Cardiac muscle cell (in vitro differentiated cells and primary cell): Measurements from ENCODE around the gene PSTPIP1. TPM values are rescaled to one million over a fixed set of nuclear protein-coding genes. Genes with fewer than 3 reads are reported as not detected.

Experiments
- DNase-seq, 2 donors: peaks; one replicate each; pipeline versions ENCODE4 v3.0.0 to v3.0.0-alpha.2; 2010 to 2017; ENCODE audit warnings: low read depth in 1 of 2, low spot score in 1 of 2
- H3K27ac ChIP-seq: fragments of 200-600 bp; sonication (generic); 2 replicates; pipeline ENCODE4 v1.5.1; 2016
- H3K27me3 ChIP-seq: fragments of 200-600 bp; sonication (generic); 2 replicates; pipeline ENCODE4 v1.6.0; 2016; ENCODE audit warnings: control low read depth
- H3K36me3 ChIP-seq: fragments of 200-600 bp; sonication (generic); 2 replicates; pipeline ENCODE4 v1.5.1; 2016; ENCODE audit warnings: control low read depth
- H3K4me1 ChIP-seq: fragments of 200-600 bp; sonication (generic); 2 replicates; pipeline ENCODE4 v1.8.1; 2017; ENCODE audit warnings: low read depth, mild to moderate bottlenecking, mixed run types
- H3K4me3 ChIP-seq: fragments of 200-600 bp; sonication (generic); 2 replicates; pipeline ENCODE4 v1.5.1; 2016; ENCODE audit warnings: mild to moderate bottlenecking
- H3K9me3 ChIP-seq: fragments of 200-600 bp; sonication (generic); 2 replicates; pipeline ENCODE4 v1.5.1; 2017; ENCODE audit warnings: low read depth, mild to moderate bottlenecking, control low read depth
- polyA plus RNA-seq: library from polyadenylated mRNA; unstranded; fragments of >200 nt; fragmentation: Nextera tagmentation; extraction: Ambion mirVana; gene quantifications from 2 replicates; pipeline ENCODE4 v1.2.1, GENCODE V29; 2016
- total RNA-seq: library from RNA; depleted of rRNA; stranded (reverse); fragments of >200 nt; gene quantifications from 2 replicates; pipeline ENCODE4 v1.2.3, GENCODE V29; 2016
- TF ChIP-seq, protein P1 (sequence below): IDR thresholded peaks from 2 replicates; pipeline ENCODE4 v1.5.1; 2012; ENCODE audit warnings: low read depth, mild to moderate bottlenecking, low read length

The PSTPIP1 gene
- total and polyA plus RNA-seq, 2 experiments from 2014 or later = 0.26 to 0.63 TPM

DNA sequence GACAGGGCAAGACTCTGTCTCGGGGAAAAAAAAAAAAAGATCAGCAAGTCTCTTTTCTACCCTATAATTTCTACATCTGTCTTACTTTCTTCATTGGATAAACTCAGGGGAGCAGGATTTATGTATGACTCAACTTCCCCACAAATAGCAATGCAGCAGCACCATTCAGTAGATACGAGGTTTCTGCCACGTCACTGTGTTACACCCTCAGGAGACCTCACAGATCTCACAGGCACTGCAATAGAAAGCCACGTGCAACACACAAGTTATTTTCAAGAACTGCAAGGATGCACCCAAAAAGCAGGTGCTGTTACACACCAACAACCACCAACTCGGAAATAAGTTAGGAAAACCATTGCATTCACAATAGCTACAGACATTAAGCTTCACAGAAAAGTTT lies 45.7 kb downstream of the PSTPIP1 start:
- peaks cover 8% of the 10 kb centered on the region for H3K36me3 ChIP-seq
- TF ChIP-seq, protein P1, sequence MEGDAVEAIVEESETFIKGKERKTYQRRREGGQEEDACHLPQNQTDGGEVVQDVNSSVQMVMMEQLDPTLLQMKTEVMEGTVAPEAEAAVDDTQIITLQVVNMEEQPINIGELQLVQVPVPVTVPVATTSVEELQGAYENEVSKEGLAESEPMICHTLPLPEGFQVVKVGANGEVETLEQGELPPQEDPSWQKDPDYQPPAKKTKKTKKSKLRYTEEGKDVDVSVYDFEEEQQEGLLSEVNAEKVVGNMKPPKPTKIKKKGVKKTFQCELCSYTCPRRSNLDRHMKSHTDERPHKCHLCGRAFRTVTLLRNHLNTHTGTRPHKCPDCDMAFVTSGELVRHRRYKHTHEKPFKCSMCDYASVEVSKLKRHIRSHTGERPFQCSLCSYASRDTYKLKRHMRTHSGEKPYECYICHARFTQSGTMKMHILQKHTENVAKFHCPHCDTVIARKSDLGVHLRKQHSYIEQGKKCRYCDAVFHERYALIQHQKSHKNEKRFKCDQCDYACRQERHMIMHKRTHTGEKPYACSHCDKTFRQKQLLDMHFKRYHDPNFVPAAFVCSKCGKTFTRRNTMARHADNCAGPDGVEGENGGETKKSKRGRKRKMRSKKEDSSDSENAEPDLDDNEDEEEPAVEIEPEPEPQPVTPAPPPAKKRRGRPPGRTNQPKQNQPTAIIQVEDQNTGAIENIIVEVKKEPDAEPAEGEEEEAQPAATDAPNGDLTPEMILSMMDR = no peak
- H3K4me3 ChIP-seq = no peak overlapping the region
- DNase-seq = no peak
- H3K9me3 ChIP-seq = no peaks in the 10 kb centered on the region
- H3K27me3 ChIP-seq = no peaks in the 10 kb centered on the region
- H3K4me1 ChIP-seq = no peaks in the 10 kb centered on the region
- H3K27ac ChIP-seq = no peak overlapping the region

DNA sequence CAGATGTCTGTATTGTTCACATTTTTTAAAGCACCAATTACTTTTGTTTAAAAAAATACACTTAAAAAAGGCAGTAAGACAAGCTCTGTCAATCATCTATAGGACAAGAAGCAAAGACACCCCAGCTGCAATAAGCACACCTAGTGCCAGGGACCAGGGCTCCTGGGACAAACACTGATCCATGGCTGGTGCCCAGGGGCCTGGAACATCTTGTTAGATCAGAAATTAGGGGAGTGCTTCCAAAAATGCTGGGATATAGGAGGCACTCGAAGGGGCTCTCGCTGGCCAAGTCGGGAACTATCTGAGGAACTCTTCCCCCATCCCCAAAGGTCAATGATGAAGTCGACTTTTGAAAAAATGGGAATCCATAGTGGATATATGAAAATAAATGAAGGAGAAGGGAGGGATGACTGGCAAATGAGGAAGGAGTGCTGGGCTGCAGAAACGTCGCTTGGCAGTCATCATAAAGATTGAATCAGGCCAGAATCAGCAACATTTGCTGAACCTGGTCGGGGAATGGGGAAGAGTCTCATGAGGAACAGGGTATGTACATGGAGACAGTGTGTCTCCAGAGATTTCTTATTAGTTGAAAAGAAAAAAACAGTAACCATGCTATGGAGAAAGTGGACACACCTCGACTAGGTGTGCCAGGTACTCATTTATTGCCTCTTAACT lies 47.5 kb downstream of the PSTPIP1 start:
- Histone ChIP-seq H3K27ac (no peak overlapping the region), H3K4me3 (no peak overlapping the region), H3K4me1 (no peaks in the 10 kb centered on the region), H3K27me3 (no peaks in the 10 kb centered on the region), H3K36me3 (peaks cover 22% of the 10 kb centered on the region), H3K9me3 (no peaks in the 10 kb centered on the region)
- no peak for DNase-seq
- TF ChIP-seq, protein P1 = no peak

DNA sequence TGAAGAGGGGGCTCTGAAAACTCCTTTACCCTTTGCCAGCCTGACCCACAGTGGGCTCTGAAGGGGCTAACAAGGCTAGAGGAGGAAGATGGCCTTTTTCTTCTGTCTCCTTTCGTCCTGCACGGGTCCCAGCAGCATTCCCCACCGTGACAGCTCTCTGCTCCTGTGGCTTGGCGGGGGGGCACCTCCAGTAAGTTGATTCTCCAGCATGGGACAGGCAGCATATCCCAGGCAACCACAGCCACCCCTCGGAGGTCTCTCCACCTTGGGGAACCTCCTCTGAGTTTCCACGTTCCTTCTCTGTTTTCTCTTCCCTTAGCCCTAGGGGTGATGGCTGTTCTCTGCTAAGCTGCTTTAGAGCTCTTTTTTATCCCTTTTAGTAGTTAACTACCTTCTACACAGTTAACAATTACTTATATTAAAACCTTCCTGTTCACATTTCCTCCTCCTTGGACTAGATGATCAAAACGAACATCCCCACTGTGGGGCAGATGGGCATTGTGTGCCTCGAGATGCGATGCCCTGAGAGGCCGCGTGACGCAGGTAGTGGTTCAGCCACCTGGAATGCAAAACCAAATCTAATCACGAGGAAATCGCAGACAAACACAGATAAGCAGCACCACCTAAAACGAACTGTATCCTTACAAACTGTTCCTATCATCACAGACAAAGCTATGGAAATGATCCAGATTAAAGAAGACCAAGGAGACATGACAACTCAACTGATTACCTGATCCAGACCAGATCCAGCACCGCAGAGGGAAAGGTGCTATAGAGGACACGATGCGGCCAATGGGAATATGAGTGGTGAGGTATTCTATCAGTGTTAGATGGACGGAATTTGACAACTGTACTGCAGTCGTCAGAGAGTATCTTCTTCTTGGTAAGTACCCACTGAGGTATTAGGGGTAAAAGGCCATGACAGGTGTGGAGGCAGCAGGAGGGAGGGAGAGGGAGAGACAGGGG lies 48.3 kb downstream of the PSTPIP1 start:
- no peaks in the 10 kb centered on the region for H3K4me1 ChIP-seq
- H3K27ac ChIP-seq = peak overlapping the region; percentile 12
- no peak overlapping the region for H3K4me3 ChIP-seq
- H3K9me3 ChIP-seq = no peaks in the 10 kb centered on the region
- no peaks in the 10 kb centered on the region for H3K27me3 ChIP-seq
- TF ChIP-seq, protein P1 = no peak
- no peak for DNase-seq
- peaks cover 26% of the 10 kb centered on the region for H3K36me3 ChIP-seq

DNA sequence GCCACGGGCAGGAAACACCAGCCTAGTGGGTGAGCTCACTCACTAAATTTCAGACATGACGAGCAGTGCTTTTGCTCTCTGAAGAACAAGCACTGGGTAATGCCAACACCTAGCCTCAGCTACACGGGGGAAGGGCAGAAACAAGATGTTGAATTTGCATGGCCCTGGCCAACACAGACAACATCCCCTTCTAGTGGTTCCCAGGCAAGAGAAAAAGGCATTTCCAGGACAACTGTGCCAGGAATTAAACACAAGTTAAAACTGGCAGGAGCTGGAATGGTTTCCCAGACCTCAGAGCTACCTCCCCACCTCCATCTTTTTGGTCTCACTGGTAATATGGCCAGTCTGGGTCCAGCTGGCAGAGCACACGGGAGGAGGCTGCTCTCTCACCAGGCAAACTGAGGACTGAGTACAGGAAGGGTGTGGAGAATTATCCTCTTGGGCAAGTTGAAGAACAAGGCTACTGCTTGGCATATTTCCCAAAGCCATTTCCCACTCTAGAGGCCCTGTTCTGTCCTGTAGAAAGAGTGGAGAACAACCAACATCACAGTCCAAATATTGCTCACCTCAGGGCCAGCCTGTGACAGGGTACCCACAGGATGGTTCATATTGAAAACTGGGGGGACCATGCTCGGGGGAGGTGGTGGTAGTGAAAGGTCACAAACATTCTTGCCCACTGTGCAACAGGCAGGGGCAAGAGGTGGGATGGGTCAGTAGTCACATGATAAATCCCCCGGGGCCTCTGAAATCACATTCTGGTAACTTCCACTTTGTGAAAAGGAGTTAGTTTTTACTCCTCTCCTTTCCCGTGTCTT lies 49.5 kb downstream of the PSTPIP1 start:
- Histone ChIP-seq H3K4me1 (no peaks in the 10 kb centered on the region), H3K27me3 (no peaks in the 10 kb centered on the region), H3K4me3 (no peak overlapping the region), H3K27ac (no peak overlapping the region), H3K36me3 (peaks cover 27% of the 10 kb centered on the region), H3K9me3 (no peaks in the 10 kb centered on the region)
- TF ChIP-seq, protein P1 = no peak
- DNase-seq = no peak

DNA sequence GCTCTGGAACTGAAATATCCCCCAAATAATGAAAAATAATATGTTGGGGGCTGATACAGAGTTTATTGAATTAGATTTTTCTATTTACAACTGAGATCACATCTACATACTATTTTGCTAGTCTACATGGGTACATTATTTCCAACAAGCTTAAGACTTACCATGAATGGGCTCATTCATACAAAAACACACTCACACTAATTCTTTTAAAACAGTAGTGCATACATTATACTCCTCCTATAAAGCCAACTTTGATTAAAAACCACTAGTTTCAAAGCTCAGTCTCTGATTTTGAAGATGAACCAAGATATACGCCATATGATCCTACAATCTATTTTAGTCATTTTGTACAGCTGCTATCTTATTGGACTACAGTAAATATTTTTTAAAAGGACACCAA lies 51.1 kb downstream of the PSTPIP1 start:
- Histone ChIP-seq H3K4me3 (no peak overlapping the region), H3K4me1 (no peaks in the 10 kb centered on the region), H3K27ac (no peak overlapping the region), H3K36me3 (peaks cover 38% of the 10 kb centered on the region), H3K9me3 (no peaks in the 10 kb centered on the region), H3K27me3 (no peaks in the 10 kb centered on the region)
- TF ChIP-seq, protein P1 = no peak
- no peak for DNase-seq
